ENCODE results near the gene ECE1.

Gene ECE1

DNA sequence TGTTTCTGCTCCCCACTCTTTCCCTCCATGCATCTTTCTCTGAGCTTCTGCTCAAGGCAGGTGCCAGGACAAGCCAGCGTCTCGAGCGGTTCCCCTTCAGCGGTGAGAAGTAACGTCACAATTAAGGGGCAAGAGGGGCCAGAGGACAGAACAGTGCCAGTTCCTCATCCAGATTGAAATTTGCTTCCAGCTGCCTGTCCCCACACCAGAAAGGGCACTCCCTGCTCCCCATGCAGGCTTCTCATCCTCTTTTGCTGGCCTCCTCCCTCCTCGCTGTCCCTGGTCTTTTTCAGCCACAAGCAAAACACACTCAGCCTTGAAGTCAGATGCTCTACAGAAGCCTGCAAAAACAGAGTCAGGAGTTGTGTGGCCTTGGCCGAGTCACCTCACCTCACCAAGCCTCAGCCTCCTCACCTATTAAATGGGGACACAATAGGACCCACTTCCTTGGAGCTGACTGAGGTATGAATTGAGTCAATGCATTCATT, 35.0 kb upstream of the ECE1 start:
- DNase-seq, result peak; percentile 85

DNA sequence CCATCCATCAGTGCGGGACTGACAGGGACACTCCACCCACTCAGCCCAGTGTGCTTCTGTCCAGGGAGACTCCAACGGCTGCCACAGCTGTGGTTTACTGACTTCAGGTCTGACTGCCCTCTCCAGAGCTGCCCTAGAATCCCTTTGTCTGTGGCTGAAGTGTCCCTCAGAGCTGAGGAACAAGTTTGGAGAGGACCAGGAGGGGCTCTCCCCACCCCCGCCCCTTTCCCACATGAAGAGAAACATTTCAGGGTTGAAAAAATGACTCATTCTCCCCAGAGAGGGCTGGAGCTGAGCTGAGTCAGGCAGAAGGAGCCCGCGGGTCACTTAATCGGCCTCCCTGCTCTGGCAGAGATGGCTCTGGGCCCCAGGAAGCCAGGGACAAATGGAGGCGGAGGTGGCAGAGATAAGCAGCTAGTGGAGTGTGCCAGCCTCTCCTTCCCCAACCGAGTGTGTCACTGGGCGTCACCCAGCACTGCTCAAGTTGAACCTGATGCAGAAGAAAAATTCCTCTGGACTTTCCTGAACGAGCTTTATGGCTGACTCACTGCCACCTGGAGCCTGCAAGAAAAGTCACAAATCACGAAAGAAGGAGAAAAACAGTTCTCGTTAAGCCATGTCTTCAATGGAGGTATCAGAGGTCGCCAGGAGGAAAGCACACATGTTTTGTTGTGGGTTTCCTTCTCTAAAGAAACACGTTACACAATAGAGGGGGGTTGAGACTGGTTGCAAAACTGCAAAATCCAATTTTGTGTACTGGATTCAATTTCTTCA, 34.3 kb upstream of the ECE1 start:
- peak; percentile 85 for DNase-seq

DNA sequence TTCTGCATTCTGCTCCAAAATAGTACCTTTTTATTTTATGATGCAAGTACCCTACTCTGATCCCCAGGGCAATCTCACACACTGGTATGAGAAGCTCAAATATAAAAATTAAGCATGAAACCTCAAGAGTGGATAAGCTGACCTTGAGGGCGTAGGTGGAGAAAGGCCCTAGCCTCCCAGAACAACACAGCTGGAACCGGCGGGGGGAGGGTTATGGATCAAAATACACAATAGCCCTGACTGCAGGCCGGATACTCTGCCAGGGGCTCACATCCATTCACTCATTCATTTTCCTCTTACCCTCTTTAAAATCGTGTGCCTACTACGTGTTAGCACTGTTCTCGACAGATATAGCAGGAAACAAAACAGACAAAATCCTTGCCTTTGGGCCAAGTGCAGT, 32.8 kb upstream of the ECE1 start:
- DNase-seq, result peak; percentile 33

DNA sequence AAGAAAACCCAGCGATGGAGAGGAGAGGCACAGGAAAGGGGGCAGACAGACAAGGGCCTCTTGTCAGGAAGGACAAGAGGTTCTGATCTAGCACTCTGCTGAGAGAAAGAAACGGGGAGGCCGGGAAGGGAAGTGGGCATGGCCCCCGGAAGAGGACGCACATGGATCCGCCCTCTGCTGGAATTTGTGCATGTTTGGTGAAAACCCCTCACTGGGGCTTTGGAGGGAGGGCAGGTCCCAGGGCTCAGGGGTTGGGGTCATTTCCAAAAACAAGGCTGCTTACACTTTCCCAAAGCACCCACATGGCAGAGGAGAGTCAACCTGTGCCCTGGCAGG, 32.4 kb upstream of the ECE1 start:
- DNase-seq, result no peak

DNA sequence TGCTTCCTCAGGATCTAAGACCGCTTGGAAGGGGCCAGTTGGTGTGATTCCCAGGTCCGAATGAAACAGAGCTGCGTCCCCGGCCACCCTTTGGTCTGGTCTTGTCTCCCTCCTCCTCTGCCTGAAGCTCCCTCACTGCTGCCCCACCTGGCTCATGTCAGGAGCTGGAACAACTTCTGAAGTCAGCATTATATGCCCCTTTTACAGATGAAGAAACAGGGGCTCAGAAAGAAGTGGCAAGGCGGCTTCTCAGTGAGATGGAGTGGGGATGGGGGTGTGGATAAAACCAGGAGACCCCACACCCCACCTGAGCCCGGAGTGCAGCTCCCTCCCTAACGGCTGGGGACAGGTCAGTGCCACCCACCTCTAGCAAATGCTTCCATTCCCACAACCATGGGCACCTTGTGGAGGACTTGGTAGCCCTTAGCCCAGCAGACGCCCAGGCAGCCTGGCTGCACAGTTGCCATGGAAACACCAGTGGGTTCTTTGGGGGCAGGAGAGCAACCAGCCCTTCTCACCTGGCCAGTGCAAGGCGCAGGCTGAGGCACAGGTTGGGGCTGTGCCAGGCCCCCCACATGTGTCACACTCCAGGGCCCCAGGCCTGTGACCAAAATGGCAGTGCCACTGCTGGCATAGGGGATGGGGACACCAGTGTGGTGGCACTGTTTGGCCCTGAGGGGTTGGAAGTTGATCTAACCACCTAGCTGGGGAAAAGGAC, 31.9 kb upstream of the ECE1 start:
- peak; percentile 72 for DNase-seq

DNA sequence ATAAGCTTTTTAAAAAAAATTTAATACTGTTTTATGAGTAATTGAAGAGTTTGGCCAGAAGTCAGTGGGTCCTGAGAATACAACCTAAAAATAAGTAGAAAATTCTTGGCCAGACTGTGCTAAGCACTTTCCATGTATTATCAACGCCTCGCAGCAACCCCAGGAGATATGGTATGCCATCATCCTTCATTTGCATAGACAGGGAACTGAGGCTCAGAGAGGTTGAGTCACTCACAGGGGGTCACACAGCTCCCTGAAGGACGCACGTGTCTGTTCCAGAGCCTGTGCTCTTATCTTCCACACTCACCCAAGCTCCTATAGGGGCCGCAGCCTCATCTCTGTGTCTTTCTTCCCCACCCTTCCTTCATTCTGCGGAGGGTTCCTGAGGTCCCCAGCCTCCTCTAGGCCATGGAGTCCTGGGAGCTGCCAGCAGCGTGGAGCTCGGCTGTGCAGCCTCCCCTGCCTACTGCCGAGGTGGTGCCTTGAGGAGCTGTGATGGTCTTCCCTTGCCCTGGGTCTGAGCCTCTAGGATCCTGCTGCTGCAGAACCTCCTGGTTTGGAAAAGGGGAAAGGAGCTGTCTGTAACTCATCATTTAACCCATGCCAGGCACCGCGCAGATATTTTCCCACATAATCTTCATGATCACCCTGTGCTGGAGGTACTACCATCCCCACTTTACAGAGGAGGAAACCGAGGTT, 30.3 kb upstream of the ECE1 start:
- no peak for DNase-seq

DNA sequence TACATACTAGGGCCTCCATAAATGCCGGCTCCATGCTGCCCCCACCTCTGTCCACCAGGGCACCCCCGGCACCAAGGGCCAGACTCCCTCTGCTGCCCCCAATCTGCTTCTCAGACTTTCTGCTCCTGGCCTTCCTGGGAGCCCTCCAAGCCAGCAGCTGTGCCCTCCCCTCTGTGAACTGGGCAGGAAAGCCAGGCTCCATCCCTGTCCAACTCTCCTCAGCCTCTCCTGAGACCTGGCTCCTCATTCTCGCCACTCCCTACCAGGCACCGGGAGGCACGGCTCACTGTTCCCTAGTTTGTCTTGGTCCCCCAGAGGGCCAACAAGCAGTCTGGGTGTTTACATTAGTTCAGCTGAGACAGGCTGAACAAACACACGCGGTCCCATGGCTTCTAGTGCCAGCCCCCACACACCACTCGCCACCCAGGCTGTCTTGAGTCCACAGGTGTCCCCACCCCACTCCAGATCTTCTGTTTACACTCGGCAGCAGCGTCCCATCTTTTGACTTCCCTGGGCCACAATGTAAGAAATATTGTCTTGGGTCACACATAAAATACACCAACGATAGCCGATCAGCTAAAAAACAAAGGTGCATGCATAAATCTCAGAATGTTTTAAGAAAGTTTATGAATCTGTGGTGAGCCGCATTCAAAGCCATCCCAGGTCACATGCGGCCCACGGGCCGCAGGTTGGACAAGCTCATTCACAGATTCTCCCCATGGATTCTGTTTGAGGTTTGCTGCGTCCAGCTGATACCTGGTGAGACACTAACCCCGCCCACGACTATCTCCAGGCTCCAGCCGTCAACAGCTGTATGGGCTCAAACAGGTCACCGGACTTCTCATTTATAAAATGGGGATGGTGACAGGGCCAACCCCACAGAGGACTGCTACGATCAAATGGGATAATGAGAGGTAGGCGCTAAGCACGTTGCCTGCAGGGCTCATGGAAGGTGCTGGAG, 29.5 kb upstream of the ECE1 start:
- DNase-seq, result no peak

DNA sequence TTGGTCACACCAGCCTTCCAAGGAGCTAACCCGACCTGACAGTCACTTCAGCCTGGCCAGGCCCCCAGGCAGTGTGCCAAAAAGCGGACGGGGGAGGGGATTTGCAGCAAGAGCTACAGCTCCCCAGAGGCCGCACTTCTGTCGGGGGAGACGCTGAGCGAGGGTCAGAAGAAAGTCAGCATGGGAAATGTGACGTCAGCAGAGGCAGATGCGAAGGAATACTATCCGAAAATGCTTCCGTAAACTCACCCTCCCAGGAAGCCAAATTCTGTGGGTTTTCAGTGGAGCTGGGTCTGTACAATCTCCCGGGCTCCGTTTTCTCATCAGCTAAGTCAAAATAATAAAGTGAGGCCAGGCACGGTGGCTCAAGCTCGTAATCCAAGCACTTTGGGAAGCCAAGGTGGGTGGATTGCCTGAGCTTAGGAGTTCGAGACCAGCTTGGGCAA, 28.5 kb upstream of the ECE1 start:
- peak; percentile 61 for DNase-seq

DNA sequence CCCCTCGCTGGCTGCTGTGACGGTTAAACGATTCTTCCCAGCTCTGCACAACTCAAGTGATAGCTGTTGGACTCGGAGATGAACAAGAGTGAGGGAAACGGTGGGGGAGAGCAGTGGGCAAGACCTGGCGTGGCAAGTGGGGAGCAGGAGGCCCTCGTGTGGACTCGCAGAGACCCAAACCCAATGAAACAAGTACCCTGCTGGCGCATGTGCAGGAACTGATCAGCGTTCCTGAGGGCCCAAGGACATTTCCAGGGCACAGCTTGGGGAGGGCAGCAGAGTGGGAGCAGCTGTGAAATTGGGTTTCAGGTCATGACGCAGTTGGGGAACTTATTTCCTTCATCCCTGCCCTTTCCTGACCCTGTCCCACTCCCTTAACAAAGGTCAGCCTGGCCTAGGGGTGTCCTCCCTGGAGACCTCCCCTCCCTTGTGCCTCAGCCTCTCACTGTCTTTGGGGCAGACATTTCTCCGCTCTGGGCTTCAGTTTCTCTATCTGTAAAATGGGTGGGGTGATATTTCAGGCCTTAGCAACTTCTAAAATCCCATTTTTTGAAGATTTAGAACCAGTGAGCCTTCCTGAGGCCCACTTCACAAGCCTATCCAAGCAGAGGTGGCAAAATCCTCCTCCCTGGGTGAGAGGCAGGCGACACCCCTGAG, 27.9 kb upstream of the ECE1 start:
- DNase-seq, result no peak

DNA sequence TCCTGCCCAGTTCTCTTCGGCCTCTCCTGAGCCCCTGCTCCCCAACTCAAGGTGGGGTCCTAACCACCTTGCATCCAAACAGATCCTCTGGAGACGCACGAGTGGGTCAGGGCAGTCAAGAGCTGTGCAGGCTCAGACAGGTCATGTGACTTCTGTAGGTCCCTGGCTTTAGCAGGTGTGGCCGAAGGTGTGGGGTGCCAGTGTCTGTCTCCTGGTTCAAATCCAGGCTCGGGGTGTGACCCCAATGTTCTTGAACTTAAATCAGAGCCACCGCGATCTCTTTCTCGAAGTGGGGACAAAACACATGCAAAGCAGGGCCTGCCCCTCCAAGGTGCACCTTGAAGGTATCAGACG, 27.4 kb upstream of the ECE1 start:
- DNase-seq, result no peak

DNA sequence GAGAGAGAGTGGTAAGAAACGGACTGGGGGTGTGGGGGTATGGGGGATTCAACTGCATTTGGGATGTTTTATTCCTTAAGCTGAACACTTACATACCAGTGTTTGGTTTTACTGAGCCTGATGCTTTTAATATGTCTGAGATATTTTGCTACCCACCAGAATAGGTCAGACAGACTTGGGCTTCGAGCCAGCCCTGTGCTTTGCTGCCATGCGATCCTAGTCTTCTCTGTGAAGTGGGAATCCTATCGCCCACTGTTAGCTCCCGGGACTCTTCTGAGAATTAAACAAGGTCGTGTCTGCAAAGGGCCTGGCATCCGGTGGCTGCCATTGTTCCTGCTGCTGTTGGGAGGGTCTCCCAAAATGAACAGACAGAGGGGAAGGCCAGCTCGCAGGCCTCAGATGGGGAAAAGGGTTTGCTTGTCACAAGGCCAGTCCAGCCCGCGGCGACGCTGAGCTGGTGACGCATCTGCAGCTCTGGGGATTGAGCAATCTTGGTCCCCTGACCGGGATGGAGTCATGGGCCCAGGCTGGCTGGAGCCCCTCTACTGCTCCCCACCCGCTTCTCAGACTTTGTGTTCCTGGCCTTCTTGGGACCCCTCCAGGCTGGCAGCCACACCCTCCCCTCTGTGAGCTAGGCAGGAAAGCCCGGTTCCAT, 26.9 kb upstream of the ECE1 start:
- DNase-seq, result no peak

DNA sequence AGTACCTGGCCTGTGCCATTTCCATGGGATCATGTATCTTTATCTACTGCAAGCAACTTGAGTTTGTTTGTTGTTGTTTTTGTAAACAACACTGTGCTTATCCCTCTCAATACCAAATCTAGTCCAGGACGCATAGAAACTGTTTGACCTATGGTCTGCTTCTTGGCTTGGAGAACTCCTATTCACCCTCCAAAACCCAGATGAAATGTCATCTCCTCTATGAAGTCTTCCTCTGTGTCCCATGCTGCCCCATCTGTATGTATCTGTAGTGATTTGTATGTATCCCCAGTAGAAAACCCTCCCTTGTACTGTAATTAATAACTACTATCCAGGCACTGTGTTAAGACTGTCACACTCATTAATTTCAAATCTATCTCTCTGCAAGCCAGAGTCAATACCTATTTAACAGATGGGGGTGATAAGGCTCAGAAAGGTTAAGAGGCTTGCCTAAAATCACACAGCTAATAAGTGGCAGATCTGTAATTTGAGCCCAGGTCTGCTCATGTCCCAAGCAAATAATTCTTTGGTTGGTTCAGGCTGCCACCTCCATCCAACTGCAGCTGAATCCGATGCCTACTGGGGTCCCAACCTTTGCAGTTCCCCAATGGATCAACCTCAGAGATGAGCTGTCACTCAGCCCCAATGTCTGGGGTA, 24.6 kb upstream of the ECE1 start:
- no peak for DNase-seq

DNA sequence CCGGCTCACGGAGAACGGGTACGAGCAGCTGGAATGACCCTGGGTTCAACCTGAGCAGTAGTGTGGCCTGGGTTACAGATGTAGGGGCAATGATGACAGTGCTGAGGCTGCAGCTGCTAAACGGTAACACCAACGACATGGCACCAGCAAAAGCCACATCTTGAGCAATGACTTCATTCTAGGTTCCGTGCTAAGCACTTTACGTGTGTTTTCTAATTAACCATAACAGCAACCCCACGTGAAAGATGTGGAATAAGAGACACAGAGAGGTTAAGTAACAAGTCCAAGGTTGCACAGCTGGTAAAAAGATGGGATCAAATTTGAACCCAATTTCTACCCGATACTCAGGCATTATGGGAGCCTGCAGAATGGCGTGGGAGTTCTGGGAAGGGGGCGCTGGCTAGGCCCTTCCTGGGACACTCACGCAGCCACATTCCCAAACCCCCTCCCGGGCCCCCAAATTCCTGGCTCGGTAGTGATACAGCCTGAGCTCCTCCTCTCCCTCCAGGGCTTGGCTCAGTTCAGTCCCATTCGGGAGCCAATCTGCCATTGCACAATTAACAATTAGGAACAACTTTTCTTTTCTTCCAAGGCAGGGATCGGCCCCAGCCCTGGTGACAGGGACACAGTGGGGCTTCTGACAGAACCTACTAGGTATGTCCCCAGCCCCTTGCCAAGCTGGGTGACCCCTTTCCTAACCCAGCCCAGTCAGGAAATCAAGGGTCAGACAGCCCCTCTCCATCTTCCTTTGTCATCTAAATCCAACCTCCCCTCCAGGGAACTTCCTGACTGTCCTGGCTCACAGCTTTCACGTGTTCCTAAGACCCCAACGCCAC, 23.8 kb upstream of the ECE1 start:
- DNase-seq, result no peak

DNA sequence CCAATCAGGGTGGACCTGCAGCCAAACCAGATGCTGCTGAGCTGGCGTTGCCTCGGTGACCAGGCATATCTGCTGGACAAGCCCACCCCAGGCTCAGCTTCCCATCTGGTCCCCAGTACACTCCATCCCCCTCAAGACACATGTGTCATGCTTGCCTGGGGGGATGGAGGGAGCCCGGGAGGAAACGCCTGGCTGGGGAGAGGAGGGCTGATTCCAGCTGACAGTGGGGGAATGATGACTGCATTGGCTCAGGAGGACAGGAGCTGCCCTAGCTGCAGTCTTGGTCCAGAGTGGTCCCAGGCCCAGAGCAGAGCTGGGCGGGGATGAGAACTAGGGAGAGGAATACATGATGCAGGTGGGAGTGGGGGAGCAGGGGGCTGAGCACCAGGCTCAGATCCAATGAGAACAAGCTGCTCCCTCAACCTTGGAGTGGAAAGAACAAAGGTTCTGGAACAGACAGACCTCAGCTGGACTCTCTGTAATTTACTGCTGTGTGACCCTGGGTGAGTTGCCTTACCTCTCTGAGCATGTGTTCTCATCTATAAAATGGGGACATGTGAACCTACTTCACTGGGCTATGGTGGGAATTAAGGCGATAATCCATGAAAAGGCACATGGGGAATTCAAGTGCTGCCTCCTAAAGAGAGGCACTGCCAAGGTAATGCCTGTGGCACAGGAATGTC, 23.1 kb upstream of the ECE1 start:
- no peak for DNase-seq

DNA sequence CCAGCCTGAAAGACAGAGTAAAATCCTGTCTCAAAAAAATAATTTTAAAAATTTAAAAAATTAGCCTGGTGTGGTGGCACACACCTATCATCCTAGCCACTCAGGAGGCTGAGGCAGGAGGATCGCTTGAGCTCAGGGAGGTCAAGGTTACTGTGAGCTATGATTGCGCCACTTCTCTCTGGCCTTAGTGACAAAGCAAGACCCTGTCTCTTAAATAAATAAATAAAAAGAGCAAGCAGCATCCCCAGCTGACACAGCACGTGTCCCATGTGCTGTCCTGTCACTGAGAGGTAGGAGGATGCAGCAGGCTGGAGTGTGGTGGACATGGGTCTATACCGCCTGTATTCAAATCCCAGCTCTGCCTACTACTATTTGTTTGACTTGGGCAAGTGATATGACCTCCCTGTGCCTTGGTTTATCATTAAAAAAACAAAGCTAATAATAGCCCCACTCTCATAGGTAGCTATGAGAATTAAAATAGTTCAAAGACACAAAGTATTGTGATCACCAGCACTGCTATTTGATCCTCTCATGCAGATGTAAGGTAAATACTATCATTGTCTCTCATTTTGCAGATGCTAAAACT, 22.2 kb upstream of the ECE1 start:
- no peak for DNase-seq

DNA sequence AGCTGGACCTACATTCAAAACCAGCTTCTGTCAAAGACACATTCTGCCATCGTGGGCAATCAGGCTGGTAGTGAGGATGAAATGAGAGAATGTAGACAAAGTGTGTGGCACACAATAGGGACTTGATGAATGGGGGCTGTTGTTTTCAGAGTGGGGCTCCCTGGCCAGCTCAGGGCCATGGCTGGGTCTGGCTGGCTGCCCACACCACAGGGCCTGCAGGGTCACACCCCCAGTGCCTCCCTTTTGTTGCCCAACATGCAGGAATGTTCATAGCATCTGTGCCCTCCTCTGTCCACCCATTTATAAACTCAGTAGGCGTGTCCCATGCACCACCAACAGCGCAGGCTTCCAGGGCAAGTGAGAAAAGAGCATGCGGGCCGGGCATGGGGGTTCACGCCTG, 20.8 kb upstream of the ECE1 start:
- DNase-seq, result no peak

DNA sequence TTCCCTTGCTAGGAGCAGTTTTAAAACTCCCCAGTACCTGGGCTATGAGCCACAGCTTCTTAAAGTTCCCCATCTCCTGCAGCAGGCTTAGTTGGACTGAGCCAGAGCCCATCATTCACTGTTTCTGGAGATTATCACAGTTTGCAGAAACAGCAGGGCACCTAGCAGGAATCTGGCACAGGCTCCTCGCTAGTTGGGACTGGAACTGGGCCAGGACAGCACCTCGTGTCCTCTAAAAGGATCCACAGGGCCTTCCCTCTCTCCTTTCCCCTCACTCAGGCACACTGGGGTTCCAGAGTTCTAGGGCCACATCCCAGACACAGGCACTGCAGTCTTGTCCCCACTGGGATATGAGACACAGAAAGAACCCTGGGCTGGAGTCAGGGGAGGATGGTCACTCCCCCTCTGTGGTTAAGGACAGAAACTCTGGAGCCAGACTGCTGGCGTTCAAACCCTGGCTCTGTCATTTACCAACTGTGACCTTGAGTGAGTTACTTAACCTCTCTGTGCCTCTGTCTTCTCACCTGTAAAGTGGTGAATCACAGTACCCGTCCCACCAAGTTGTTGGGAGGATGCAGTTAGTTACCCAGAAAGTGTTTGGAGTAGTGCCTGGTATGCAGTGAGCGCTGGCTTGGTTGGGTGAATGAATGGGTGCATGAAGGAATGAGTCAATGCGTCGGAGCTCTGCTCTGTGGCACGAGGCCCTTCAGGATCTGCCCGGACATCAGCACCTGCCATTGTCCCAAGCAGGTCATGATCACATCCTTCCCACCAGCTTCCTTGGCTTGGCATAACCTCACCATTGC, 18.8 kb upstream of the ECE1 start:
- DNase-seq, result peak; percentile 66

DNA sequence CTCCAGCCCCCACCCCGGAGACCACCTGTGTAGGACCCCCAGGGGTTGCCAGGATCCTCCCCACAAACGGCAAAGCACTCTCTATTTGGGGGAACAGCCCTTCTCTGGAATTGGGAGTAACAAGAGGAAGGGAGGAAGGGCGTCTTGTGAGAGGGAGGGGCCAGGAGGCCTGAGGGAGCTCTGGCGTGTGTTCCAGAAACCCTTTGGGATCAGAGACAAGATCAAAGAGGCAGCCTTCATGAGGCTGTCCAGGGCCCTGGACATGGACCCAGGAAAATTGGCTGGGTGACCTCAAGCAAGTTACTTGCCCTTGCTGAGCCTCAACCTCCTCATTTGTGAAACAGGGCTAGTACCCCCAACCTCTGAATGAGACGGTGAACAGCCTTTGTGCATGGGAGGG, 18.1 kb upstream of the ECE1 start:
- no peak for DNase-seq

Measured in DMS79 treated with DMSO at 0.1 percent for 48 hours (cell line).